MCF 10A (cell line): Measurements from ENCODE around the gene QSOX2. TPM values are rescaled to one million over a fixed set of nuclear protein-coding genes. Genes with fewer than 3 reads are reported as not detected.

Experiments used
- BruUV-seq: library from RNA; stranded (reverse); fragments of 400-500 nt; replicated peaks from 2 replicates; lab custom pipeline; 2021; lab: Mats Ljungman, UMichigan
- CTCF ChIA-PET: fragments of 300-600 bp; sonication (Branson Sonifier 250); formaldehyde crosslinking; extraction: SDS; loops from one replicate; lab custom pipeline; 2021; ENCODE audit warnings: antibody characterized with exemption, inconsistent platforms; lab: Yijun Ruan, JAX
- POLR2A ChIA-PET: fragments of 300-600, 350-650 bp; sonication (Branson Sonifier 250); formaldehyde crosslinking; extraction: SDS; loops from one replicate; lab custom pipeline; 2020; ENCODE audit warnings: antibody characterized with exemption, inconsistent platforms; lab: Yijun Ruan, JAX
- DNase-seq: peaks from one replicate; pipeline ENCODE4 v3.0.0-alpha.2; 2018; ENCODE audit not compliant: unreplicated experiment
- H3K27ac Mint-ChIP-seq: one replicate; pipeline ENCODE4 v1.8.0; 2022; ENCODE audit warnings: mild to moderate bottlenecking, low read depth, mixed read lengths; ENCODE audit not compliant: unreplicated experiment
- H3K27me3 Mint-ChIP-seq: one replicate; pipeline ENCODE4 v1.8.0; 2022; ENCODE audit warnings: mixed read lengths; ENCODE audit not compliant: insufficient read depth, unreplicated experiment
- H3K36me3 Mint-ChIP-seq: one replicate; pipeline ENCODE4 v1.8.0; 2022; ENCODE audit warnings: mild to moderate bottlenecking, moderate library complexity, mixed read lengths; ENCODE audit not compliant: insufficient read depth, unreplicated experiment
- H3K4me1 Mint-ChIP-seq: one replicate; pipeline ENCODE4 v1.8.0; 2022; ENCODE audit warnings: mixed read lengths; ENCODE audit not compliant: insufficient read depth, unreplicated experiment
- H3K4me3 Mint-ChIP-seq: one replicate; pipeline ENCODE4 v1.8.0; 2022; ENCODE audit warnings: mild to moderate bottlenecking, moderate library complexity, mixed read lengths; ENCODE audit not compliant: unreplicated experiment
- H3K9me3 Mint-ChIP-seq: one replicate; pipeline ENCODE4 v1.8.0; 2022; ENCODE audit warnings: mixed read lengths; ENCODE audit not compliant: unreplicated experiment
- intact Hi-C: fragments of 100-400 bp; cut with micrococcal nuclease; formaldehyde crosslinking; loops from 2 replicates; pipeline ENCODE4 v1.14.1; 2022
- total RNA-seq: library from RNA; stranded (reverse); gene quantifications from 2 replicates; pipeline ENCODE4 v1.2.3, GENCODE V29; 2022
- TF ChIP-seq, protein P1 (sequence below): fragments of 200-600 bp; IDR thresholded peaks from one replicate; pipeline ENCODE4 v1.8.0; 2022; ENCODE audit warnings: antibody characterized with exemption, mild to moderate bottlenecking; ENCODE audit not compliant: unreplicated experiment

Gene QSOX2
- total RNA-seq, 1 experiment from 2014 or later: 27.7 TPM

DNA sequence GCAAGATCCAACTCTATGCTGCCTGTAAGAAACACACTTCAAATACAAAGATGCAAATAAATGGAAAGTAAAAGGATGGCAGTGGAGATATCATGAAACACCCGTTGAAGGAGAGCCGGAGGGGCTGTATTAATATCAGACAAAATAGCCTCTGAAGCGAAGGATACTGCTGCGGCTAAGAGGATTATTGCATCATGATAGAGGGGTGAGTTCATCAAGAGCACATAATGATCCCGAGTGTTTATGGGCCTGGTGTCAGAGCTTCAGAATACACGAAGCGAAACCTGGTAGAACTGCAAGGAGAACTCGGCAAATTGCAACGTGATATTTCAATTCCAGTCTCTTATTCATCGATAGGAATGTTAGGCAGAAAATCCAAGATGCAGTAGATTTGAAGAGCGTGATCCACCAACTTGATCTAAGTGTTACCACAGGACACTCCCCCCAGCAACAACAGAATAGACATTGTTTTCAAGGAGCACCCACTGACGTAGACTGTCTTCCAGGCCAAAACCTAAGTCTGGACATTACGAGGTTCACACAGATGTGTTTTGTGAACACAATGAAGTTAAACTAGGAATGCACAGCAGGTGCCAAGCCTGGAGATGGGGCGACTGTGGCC is 27.7 kb upstream of the QSOX2 start:
- Mint-ChIP-seq H3K27me3 (peaks cover 58% of the 10 kb centered on the region), H3K9me3 (no peaks in the 10 kb centered on the region), H3K4me1 (no peaks in the 10 kb centered on the region), H3K4me3 (no peak overlapping the region), H3K36me3 (no peaks in the 10 kb centered on the region), H3K27ac (no peak overlapping the region)
- no TSS peak for BruUV-seq
- ChIA-PET CTCF (interaction anchor here (0.6 kb wide), 1 partner anchor 1839 kb away, joined by 3 read pairs; no protein-coding TSS in a partner anchor), POLR2A (no interaction called here)
- no peak for DNase-seq
- TF ChIP-seq, protein P1, sequence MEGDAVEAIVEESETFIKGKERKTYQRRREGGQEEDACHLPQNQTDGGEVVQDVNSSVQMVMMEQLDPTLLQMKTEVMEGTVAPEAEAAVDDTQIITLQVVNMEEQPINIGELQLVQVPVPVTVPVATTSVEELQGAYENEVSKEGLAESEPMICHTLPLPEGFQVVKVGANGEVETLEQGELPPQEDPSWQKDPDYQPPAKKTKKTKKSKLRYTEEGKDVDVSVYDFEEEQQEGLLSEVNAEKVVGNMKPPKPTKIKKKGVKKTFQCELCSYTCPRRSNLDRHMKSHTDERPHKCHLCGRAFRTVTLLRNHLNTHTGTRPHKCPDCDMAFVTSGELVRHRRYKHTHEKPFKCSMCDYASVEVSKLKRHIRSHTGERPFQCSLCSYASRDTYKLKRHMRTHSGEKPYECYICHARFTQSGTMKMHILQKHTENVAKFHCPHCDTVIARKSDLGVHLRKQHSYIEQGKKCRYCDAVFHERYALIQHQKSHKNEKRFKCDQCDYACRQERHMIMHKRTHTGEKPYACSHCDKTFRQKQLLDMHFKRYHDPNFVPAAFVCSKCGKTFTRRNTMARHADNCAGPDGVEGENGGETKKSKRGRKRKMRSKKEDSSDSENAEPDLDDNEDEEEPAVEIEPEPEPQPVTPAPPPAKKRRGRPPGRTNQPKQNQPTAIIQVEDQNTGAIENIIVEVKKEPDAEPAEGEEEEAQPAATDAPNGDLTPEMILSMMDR: no peak
- intact Hi-C loops: no loop called here

DNA sequence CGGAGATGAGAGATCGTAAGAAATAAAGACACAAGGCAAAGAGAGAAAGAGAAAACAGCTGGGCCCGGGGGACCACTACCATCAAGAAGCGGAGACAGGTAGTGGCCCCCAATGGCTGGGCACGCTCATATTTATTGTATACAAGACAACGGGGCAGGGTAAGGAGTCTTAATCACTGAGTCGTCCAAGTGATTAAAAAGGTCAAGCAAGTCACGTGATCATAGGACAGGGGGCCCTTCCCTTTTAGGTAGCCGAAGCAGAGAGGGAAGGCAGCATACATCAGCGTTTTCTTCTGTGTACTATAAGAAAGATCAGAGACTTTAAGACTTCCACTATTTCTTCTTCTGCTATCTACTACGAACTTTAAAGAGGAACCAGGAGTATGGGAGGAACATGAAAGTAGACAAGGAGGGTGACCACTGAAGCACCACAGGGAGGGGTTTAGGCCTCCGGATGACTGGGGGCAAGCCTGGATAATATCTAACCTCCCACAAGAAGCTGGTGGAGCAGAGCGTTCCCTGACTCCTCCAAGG is 24.6 kb upstream of the QSOX2 start:
- CTCF ChIA-PET: interaction anchor here (1.5 kb wide), 1 partner anchor 14 kb away, joined by 4 read pairs; no protein-coding TSS in a partner anchor
- Mint-ChIP-seq H3K4me1 (no peaks in the 10 kb centered on the region), H3K9me3 (no peaks in the 10 kb centered on the region), H3K36me3 (no peaks in the 10 kb centered on the region), H3K27me3 (peaks cover 48% of the 10 kb centered on the region), H3K27ac (no peak overlapping the region), H3K4me3 (no peak overlapping the region)
- intact Hi-C loops: no loop called here
- TF ChIP-seq, protein P1: no peak
- no TSS peak for BruUV-seq
- POLR2A ChIA-PET: no interaction called here
- DNase-seq: no peak

DNA sequence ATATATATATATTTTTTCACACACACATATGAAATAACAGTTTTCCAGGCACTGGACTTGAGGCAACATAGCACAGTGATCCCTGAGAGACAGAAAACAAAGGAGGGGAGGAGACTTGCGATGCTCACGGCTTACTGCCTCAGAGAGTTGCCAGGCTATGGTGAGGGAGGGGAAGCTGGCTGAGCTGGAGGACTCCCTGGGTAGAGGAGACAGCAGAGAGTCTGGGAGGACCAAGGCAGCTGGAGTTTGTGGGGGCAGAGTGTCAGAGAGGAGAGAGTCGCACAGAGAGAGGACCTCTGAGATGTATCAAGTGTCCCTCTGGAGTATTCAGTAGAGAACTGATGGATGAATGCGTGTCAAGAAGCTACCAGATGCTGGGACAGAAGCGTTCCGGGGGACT is 23.1 kb upstream of the QSOX2 start:
- Mint-ChIP-seq H3K9me3 (no peaks in the 10 kb centered on the region), H3K27me3 (peaks cover 43% of the 10 kb centered on the region), H3K4me3 (no peak overlapping the region), H3K36me3 (no peaks in the 10 kb centered on the region), H3K27ac (no peak overlapping the region), H3K4me1 (no peaks in the 10 kb centered on the region)
- TF ChIP-seq, protein P1: no peak
- BruUV-seq: no TSS peak
- intact Hi-C loops: no loop called here
- POLR2A ChIA-PET: no interaction called here
- CTCF ChIA-PET: interaction anchor here (0.7 to 1.3 kb wide), 4 partner anchors 10 to 98 kb away, joined by 3 to 5 read pairs (median 3); no protein-coding TSS in a partner anchor
- no peak for DNase-seq

DNA sequence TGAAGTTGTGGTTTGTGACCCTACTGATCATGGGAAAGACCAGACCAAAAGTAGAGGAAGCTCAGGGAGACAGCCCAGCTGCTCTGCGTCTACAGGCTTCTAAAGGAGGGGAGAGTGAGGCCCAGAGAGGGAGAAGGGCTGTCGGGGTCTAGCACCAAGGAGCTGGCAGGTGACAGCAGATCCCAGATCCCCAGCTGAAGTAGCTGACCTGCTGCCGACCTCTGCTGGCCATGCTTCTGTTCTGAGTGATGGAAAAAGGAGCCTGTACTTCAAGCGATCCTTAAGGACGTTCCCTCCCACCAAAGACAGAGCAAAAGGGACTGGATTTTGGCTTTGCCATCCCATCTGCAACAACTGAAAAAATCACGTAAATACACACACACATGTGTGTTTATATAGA is 22.7 kb upstream of the QSOX2 start:
- TF ChIP-seq, protein P1: peak; percentile 6
- ChIA-PET POLR2A (no interaction called here), CTCF (interaction anchor here (0.7 to 1.3 kb wide), 2 partner anchors 30 to 97 kb away, joined by 3 read pairs; no protein-coding TSS in a partner anchor)
- Mint-ChIP-seq H3K36me3 (no peaks in the 10 kb centered on the region), H3K27me3 (peaks cover 43% of the 10 kb centered on the region), H3K9me3 (no peaks in the 10 kb centered on the region), H3K4me3 (no peak overlapping the region), H3K27ac (no peak overlapping the region), H3K4me1 (no peaks in the 10 kb centered on the region)
- intact Hi-C loops: no loop called here
- DNase-seq: peak; percentile 13
- no TSS peak for BruUV-seq
